GM19324 (cell line): ENCODE data around the gene S100A3.
"Not testable (repeated sequence)": the region's sequence is repeated elsewhere in the genome, so short reads cannot be mapped to it uniquely, and the experiment has no call there.

ENCODE experiments used
- ATAC-seq: cut with Tn5 transposase; IDR thresholded peaks from one replicate; pipeline ENCODE4 v1.9.1; 2021; ENCODE audit warnings: mild to moderate bottlenecking, moderate library complexity; ENCODE audit not compliant: unreplicated experiment, low FRiP score

Gene S100A3

DNA sequence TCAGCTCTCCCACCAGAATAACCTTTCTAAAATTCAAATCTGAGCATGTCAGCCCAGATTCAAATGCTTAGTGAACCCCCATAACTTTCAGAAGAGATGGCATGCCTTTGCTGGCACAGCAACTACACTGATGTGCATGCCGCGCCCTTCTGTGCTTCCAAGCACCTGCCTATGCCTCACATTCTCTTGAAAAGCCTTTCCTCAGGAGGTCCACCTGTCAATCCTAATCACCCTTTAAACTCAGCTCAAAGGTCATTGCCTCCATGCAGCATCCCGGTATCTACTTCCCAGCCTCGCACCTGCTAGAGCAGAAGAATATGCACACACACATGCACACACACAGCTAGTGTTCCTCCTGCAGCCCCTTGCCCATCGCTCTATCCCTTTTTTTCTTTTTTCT is 21.8 kb upstream of the S100A3 start:
- no peak for ATAC-seq

DNA sequence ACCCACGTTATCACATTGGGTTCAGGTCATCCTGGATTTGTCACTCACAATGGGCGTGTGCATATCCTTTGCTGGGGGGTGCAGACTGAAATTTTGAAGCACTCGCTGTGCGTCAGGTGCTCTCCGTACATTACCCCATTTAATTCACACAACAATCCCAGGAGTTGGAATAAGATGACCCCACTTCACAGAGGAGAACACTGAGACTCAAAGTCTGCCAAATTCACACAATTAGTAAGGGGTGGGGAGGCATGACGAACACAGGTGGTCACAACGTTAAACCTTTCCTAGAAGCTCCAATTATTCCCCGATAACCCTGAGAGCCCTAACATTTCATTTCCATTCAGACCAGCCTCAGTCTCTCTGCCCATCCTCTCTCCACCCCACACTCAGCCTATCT is 20.4 kb upstream of the S100A3 start:
- no peak for ATAC-seq

- ATAC-seq: no peak
Observed at GRCh38 chr1:153568367-153569099, 19.5 kb upstream of the S100A3 start.

GRCh38 chr1:153567621-153568366 is 18.7 kb upstream of the S100A3 start:
- no peak for ATAC-seq

- ATAC-seq: no peak
Observed at GRCh38 chr1:153566414-153567371, 17.6 kb upstream of the S100A3 start.

DNA sequence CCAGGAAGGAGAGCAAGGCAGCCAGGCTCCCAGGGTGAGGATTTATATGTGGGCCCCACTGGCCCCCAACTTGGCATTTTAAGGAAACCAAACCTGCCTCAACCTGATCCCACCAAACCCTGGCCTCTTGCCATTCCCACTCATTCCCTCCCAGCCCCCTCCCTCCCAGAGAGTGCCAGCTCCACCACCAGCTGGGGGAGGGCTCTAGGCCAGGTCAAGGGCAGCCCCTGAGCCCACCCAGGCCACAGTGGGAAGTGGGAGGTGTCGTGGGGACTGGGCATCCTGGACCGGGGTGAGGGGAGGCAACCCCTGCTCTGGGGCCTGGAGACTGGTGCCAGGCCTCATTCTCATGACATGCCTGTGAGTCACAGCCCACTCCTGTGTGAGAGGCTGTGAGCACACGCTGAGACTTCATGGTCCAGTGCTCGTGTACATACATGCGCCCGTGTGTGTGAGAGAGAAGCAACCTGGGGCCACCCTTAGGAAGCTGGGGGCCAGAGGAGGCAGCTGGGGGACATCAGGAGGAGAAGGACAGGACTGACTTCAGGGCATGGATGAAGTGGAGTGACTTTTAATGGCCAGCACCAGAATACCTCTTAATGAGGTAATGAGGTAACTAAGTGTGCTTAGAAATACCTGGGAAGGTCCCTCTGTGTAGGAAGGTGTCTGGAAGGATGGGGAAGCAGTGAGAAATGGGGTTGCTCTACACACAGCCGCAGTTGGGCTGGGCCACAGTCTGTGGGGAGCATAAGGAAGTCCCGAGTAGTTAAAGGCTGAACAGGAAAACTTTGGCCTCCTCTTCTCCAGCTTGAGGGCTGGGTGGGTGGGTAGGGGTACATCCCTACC is 16.7 kb upstream of the S100A3 start, which contains the start of gene S100A2:
S100A2 (minus strand) TSS at position 316 of the 846 bp plus-strand sequence. CDS start 1,967 bp downstream, outside the sequence.
- no peak for ATAC-seq

DNA sequence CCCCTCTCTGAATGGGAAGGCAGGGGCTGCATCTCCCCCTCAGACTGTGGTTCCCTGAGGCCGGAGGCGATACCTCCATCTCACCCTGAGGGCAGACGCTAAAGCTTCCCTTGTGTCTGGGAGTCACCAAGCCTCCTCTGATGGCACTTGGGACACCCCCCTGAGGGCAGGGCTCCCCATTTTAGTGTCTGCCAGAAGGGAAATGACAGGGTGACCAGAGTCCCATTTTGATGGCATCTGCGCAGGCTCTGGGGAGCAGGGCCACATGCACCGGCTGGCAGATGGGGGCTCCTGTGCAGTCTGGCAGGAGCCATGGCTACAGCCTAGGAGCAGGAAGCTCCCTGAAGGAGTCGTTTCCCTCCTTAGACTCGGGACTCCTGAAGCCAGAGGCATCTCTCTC is 14.9 kb upstream of the S100A3 start:
- ATAC-seq: no peak

GRCh38 chr1:153563483-153563901 is 14.4 kb upstream of the S100A3 start:
- ATAC-seq: no peak

- ATAC-seq: not testable (repeated sequence)
Observed at GRCh38 chr1:153562021-153562420, 13.0 kb upstream of the S100A3 start.

- ATAC-seq: no peak
Observed at GRCh38 chr1:153561466-153561985, 12.5 kb upstream of the S100A3 start.

- ATAC-seq: no peak
Observed at GRCh38 chr1:153560771-153561465, 11.9 kb upstream of the S100A3 start.

- ATAC-seq: no peak
Observed at GRCh38 chr1:153560241-153560640, 11.2 kb upstream of the S100A3 start.

- ATAC-seq: no peak
Observed at GRCh38 chr1:153557877-153558276, 8.8 kb upstream of the S100A3 start.

GRCh38 chr1:153556348-153556747 is 7.3 kb upstream of the S100A3 start:
- ATAC-seq: no peak

DNA sequence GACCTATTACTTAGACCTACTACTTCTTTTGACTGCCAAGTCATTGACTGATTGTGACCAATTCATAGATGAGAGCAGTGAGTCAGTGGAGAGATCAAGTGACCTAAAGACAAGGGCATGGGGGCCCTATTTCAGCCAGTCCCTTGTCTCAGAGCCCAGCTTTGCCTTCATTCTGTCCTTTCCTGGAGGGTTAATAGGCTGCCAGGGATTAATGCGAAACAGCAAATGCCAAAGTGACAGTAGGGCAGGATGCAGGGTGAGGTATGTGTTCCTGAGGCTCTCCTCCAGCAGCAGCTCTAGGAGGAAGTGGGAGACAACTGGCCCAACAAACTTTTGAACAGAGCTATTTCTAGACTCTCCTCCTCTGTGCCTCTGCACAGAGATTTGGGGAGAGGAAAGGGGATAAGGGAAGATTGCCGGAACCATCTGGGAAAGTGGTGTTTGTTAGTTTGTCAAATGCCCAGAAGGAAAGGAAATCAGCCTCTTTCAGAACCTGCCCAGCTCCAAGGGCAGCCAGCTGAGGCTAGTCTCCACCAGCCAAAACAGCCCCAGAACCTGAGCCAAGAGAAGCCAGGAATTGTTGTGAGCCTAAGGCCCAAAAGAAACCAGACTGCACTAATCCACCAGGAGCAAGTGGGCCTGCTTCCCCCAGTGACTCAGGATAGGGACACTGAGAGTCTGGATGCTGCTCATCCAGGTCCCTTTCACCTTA is 4.9 kb upstream of the S100A3 start:
- no peak for ATAC-seq

DNA sequence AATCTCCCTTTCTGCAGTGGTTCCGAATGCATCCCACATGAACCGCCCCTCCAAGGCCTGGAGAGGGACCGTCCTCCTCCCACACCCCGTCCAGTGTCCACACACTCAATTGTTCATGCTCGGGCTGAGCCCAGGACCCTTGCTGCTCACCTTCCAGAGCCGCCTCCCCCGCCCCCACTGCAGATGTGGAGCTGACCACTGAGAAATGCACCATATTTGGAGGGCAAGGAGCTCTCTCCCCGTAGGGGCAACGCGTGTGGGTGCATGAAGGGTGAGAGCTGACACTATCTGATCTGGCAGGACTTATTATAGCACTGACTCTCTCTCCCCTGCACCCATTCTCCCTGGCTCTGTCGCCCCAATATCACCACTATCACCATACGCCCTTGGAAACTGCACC is 4.0 kb upstream of the S100A3 start:
- no peak for ATAC-seq

DNA sequence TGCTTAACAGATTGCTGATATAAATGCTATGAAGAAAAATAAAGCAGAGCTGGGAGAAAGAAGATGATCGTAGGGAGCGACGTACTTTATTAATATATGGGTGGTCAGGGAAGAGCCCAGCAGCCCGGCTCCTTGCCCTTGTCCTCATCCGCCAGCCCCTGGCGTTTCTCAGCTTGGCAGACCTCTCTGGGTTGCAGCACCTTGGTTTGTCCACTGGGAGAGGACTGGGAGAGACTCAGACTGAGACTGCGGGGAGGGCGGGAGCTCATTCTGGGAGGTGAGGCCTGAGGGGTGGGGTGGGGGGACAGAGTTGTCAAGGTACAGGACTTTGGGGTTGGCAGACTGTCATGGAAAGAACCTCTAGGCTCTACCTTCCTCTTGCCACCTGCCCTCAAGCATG is 3.3 kb upstream of the S100A3 start:
- no peak for ATAC-seq

- ATAC-seq: no peak
Observed at GRCh38 chr1:153550827-153551500, 1.9 kb upstream of the S100A3 start.
